ENCODE measurements around the gene TMEM187. TPM values are rescaled to one million over a fixed set of nuclear protein-coding genes. Genes with fewer than 3 reads are reported as not detected.

Gene TMEM187
- total and polyA plus RNA-seq, 4 donors = 1.8 to 11.4 (median 5.9) TPM

DNA sequence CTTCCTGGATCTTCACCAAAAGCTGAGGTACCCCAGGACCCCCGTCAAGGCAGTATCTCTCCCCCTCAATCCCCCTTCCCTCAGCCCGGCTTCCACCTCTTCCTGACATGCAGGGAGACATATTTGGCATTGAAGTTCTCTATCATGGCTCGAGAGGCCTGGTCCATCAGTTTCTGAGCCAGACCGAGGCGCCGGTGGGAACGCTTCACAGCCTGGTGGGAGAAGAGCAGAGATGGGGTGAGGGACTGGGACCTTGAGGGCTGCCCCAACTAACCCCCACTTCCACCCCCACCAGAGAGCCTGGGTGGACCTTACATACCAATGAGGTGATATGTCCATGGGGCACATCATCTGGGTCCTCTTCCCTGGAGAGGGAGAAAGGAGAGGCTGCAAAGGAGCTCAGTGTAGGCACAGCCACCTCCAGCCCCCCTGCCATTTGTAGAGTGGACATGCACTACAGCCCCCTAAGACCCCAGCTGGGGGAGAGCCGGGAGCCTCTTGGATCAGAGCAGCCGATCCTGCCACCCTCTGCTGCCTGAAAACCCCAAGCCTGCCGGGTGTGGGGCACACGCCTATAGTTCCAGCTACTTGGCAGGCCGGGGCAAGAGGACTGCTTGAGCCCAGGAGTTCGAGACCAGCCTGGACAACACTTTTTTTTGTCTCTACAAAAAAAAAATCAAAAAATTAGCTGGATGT is 40.2 kb upstream of the TMEM187 start:
- no peak overlapping the region for H3K27ac ChIP-seq (ENCODE audit: low read depth in 1 of 2, low read length in 1 of 2)

DNA sequence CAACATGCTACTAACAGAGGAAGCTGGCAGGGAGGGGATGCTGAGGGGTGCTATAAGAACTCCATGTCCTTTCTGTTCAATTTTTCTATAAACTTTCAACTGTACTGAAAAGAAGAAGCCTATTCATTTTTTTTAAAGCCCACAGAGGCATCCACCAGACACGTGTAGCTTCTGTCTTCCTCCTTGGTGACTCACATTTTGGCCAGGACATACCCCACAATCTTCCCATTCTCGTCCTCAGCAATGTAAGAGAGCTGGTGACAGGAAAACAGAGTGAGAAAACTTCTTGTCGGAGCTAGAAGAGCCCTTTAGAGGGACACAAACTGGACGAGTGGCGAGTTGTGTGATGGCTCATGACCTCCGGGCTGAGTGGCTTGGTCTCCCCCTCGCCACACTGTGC is 38.8 kb upstream of the TMEM187 start:
- H3K9me3 ChIP-seq (ENCODE audit: control insufficient read depth in 4 of 4, insufficient read depth in 3 of 4, low read length in 3 of 4) = peaks cover 0 to 3% (median 1%) of the 10 kb centered on the region in 4 donors
- H3K4me1 ChIP-seq (ENCODE audit: control insufficient read depth in 5 of 5, insufficient read depth in 5 of 5, low read length in 5 of 5) = peaks cover 0 to 8% (median 0%) of the 10 kb centered on the region in 5 donors
- H3K27me3 ChIP-seq (ENCODE audit: control insufficient read depth in 3 of 3, insufficient read depth in 3 of 3, low read length in 2 of 3) = no peaks in the 10 kb centered on the region
- H3K36me3 ChIP-seq (ENCODE audit: control insufficient read depth in 4 of 4, insufficient read depth in 4 of 4, low read length in 4 of 4) = peaks cover 0 to 11% (median 4%) of the 10 kb centered on the region in 4 donors
- H3K4me3 ChIP-seq = peak overlapping the region; percentile 72
- WGBS, 2 donors = 42 to 48% methylated on average over 6 to 7 of the region's 7 CpGs
- TF ChIP-seq, protein P1, sequence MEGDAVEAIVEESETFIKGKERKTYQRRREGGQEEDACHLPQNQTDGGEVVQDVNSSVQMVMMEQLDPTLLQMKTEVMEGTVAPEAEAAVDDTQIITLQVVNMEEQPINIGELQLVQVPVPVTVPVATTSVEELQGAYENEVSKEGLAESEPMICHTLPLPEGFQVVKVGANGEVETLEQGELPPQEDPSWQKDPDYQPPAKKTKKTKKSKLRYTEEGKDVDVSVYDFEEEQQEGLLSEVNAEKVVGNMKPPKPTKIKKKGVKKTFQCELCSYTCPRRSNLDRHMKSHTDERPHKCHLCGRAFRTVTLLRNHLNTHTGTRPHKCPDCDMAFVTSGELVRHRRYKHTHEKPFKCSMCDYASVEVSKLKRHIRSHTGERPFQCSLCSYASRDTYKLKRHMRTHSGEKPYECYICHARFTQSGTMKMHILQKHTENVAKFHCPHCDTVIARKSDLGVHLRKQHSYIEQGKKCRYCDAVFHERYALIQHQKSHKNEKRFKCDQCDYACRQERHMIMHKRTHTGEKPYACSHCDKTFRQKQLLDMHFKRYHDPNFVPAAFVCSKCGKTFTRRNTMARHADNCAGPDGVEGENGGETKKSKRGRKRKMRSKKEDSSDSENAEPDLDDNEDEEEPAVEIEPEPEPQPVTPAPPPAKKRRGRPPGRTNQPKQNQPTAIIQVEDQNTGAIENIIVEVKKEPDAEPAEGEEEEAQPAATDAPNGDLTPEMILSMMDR (IDR thresholded peaks at IDR 0.05; ENCODE audit: control extremely low read depth, extremely low read depth) = no peak
- ATAC-seq (ENCODE audit: insufficient read depth, low FRiP score) = no peak
- H3K9ac ChIP-seq (ENCODE audit: insufficient read depth in 1 of 2, low read length in 2 of 2) = no peak overlapping the region
- H3K27ac ChIP-seq (ENCODE audit: low read depth in 1 of 2, low read length in 1 of 2) = peak overlapping the region; percentile 33 to 42
- no peak for DNase-seq

More for the DNA sequence above, 40.2 kb upstream of the TMEM187 start:
- DNase-seq (no peak), ATAC-seq (ENCODE audit: insufficient read depth, low FRiP score) (no peak)
- Histone ChIP-seq H3K9ac (ENCODE audit: insufficient read depth in 1 of 2, low read length in 2 of 2) (no peak overlapping the region), H3K9me3 (ENCODE audit: control insufficient read depth in 4 of 4, insufficient read depth in 3 of 4, low read length in 3 of 4) (peaks cover 0 to 3% (median 0%) of the 10 kb centered on the region in 4 donors), H3K36me3 (ENCODE audit: control insufficient read depth in 4 of 4, insufficient read depth in 4 of 4, low read length in 4 of 4) (peaks cover 0 to 11% (median 4%) of the 10 kb centered on the region in 4 donors), H3K27me3 (ENCODE audit: control insufficient read depth in 3 of 3, insufficient read depth in 3 of 3, low read length in 2 of 3) (no peaks in the 10 kb centered on the region), H3K4me1 (ENCODE audit: control insufficient read depth in 5 of 5, insufficient read depth in 5 of 5, low read length in 5 of 5) (peaks cover 0 to 12% (median 0%) of the 10 kb centered on the region in 5 donors), H3K4me3 (no peak overlapping the region)
- TF ChIP-seq, protein P1 (IDR thresholded peaks at IDR 0.05; ENCODE audit: control extremely low read depth, extremely low read depth) = no peak
- 92 to 96% methylated on average over 11 to 13 of the region's 13 CpGs for WGBS, 2 donors

DNA sequence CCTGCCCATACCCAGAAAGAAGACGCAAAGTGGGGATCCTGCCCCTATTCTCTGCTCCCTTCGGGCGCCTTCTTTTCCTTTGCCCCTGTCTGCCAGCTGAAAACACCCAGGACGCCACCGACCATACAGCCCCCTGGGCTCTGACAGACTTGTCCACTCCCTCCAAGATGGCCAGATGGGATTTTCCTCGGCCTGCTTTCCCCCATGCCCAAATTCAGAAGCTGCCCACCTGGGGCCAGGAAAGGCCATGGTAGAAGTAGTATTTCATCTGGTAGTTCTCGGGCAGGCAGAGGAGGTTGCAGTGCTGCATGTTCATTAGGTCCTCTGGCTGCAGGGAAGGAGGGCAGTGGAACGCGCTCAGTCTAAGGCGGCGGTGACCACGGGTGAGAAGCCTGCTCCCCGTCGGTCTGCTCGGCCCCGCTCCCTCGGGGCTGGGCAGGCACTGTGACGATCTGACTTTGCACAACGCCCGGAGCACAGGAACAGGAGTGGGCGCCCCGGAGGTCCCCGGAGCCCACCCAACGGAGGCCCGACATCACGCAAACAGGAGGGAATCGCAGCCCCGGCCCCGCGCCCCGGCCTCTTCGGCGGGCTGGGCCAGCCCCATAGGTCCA is 38.3 kb upstream of the TMEM187 start:
- Histone ChIP-seq H3K27me3 (ENCODE audit: control insufficient read depth in 3 of 3, insufficient read depth in 3 of 3, low read length in 2 of 3) (no peaks in the 10 kb centered on the region), H3K4me1 (ENCODE audit: control insufficient read depth in 5 of 5, insufficient read depth in 5 of 5, low read length in 5 of 5) (peaks cover 0 to 8% (median 0%) of the 10 kb centered on the region in 5 donors), H3K27ac (ENCODE audit: low read depth in 1 of 2, low read length in 1 of 2) (peak overlapping the region; percentile 42 to 66), H3K9me3 (ENCODE audit: control insufficient read depth in 4 of 4, insufficient read depth in 3 of 4, low read length in 3 of 4) (peaks cover 0 to 3% (median under 1%) of the 10 kb centered on the region in 4 donors), H3K9ac (ENCODE audit: insufficient read depth in 1 of 2, low read length in 2 of 2) (no peak overlapping the region), H3K36me3 (ENCODE audit: control insufficient read depth in 4 of 4, insufficient read depth in 4 of 4, low read length in 4 of 4) (peaks cover 0 to 11% (median 4%) of the 10 kb centered on the region in 4 donors), H3K4me3 (peak overlapping the region; percentile 72)
- WGBS, 2 donors = 19 to 20% methylated on average over 7 to 33 of the region's 33 CpGs
- TF ChIP-seq, protein P1 (IDR thresholded peaks at IDR 0.05; ENCODE audit: control extremely low read depth, extremely low read depth) = no peak
- DNase-seq (no peak), ATAC-seq (ENCODE audit: insufficient read depth, low FRiP score) (peak; percentile 4)

All from lung (tissue), 12 donors.